ENCODE measurements around the gene MIS18BP1.
"Not testable (repeated sequence)": the region's sequence is repeated elsewhere in the genome, so short reads cannot be mapped to it uniquely, and the experiment has no call there.

Gene MIS18BP1

DNA sequence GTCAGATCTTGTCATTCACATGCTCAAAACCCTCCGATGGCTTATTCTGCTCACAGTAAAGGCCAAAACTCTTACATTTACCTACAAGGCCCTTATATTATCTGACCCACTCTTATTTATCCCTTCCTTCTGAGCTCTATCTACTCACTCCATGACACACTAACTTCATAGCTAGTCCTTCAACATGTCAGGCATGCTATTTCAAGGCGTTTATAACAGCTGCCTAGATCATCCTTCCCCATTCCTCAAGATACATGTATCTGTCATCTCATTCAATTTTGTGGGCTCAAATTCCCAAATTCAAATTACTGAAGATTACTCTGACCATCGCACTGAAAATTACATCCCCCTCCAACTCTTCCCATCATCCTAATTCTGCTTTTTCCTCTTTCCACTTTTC lies 6.9 kb downstream of the MIS18BP1 start:
- DNase-seq (ENCODE audit: low spot score) = no peak

DNA sequence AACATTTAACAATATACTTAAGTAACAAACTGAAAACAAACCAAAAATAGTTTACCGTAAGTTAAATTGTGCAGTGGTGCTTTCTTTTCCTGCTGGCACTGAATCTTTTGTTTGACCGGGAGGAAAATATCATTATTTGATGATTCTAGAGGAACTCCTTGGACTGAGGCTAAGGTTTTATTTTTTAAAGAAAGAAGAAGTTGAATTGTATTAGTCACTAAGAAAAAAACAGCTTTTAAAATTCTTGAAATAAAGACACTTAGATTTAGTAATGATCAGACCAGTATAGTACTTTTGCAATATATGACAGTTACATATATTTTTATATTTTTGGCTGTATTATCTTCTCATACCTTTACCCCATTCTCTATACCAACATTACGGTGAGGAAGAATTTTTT lies 10.3 kb downstream of the MIS18BP1 start:
- no peak for DNase-seq (ENCODE audit: low spot score)

DNA sequence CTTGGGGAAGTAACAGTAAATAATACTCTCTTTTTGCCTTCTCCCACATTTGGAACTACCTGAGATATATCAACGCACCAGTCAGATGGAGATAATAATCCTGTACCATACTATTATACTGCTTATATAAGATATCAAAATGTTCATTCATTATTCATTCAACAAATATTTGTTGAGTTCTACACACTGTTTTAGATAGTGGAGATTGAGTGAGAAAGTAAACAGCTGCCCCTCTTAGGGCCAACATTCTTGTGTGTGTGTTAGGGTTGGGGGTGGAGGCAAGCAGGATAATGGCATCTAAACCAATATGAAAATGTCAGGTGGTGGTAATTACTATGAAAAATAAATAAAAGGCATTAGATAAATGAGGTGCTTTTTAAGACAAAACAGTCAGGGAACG lies 14.0 kb downstream of the MIS18BP1 start:
- DNase-seq (ENCODE audit: low spot score) = no peak

DNA sequence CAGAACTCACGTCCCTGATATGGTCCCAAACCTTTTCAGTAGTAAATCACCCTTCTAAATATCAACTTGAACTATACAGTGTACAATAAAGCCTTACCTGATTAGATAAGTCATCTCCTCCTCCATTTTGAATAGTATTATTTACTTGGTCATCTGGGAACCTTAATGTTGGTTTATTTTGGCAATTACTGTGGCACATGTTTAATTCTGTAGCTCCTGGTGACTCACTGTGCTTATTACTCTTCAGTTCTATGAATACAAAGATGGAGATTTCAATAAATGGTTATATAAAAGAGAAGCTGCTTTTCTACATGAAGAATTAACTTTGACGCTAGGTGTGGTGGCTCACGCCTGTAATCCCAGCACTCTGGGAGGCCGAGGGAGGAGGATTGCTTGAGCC lies 25.4 kb downstream of the MIS18BP1 start:
- no peak for DNase-seq (ENCODE audit: low spot score)

DNA sequence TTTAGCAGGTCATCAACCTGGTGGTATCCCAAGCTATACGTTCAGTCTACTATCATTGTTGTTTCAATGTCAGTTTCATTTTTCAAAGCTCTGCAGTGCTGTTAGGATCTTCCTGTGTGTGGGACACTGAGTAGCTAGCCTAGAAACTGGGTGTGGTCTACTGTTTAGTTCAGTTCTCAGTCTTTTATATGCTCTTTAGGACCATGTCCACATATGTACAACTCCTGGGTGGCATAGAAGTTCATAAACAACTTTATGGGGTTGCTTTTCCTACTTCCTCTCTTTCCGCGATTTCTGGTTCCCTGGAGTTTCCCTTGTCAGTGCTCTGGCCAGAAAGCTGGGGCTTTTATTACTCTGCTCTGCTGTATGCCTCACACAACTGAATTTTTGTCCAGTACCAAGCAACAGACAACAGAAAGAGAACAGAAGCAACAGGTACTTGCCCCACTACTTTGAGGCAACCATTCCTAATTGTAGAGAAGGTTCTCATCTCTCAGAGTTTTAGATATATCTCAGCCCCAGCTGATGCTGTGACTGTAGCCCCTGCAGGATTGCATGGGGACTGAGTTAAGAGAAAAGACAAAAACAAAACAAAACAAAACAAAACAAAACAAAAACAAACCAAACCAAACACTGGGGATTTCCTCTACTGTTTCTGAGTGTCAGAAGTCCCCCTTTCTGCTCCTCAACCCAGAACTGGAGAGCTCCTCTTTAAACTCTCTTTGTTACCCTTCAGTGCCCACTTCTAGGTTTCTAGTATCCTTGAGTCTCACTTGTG lies 30.3 kb downstream of the MIS18BP1 start:
- DNase-seq (ENCODE audit: low spot score) = no peak

DNA sequence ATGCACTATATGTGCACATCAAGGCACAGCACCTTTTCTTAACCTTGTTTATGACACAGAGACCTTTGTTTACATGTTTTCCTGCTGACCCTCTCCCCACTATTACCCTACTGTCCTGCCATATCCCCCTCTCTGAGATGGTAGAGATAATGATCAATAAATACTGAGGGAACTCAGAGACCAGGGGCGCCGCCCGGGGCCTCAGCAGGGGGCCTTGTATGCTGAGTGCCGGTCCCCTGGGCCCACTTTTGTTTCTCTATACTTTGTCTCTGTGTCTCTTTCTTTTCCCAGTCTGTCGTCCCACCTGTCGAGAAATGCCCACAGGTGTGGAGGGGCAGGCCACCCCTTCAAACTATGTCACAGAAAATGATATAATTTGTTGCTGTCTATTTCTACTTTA lies 38.7 kb downstream of the MIS18BP1 start:
- not testable (repeated sequence) for DNase-seq (ENCODE audit: low spot score)

DNA sequence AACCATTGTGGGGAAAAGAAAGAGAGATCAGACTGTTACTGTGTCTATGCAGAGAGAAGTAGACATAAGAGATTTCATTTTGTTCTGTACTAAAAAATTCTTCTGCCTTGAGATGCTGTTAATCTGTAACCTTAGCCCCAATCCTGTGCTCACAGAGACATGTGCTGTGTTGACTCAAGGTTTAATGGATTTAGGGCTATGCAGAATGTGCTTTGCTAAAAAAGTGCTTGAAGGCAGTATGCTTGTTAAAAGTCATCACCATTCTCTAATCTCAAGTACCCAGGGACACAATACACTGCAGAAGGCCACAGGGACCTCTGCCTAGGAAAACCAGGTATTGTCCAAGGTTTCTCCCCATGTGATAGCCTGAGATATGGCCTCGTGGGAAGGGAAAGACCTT lies 39.3 kb downstream of the MIS18BP1 start:
- not testable (repeated sequence) for DNase-seq (ENCODE audit: low spot score)

DNA sequence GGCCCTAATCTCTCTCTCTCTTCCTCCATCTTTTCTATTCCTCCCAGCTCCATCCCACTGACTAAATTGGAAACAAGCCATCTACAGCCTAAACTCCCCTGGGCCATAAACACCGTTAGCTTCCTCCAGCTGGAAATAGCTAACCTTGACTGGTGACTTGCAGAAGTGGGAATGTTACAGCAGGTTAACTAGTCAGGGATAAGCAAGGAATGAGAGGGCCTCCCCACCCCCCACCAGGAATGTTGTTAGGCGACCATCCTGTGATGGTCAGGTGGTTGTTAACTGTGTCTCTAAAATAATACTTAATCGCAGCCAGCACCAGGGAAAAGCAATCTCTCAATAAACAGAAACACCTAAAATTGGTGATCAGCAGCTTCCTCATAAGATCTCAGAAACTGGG lies 40.8 kb downstream of the MIS18BP1 start:
- DNase-seq (ENCODE audit: low spot score) = no peak

DNA sequence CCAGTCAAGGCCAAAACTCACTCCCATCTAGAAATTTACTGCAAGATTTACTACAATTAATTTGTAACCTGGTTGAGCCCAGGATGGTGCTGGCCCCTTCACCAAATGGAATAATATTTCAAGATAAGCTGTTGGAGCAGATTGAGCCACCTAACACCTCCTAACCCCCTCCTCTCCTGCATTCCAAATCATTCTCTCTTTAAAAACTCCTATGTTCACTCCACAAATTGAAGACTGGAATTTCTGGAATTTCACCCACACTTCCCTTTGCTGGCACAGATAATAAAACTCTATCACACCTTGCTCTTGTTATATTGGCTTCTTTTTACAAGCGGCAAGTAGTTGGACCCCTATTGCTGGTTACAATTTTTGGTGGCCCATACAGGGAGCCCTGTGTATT lies 41.7 kb downstream of the MIS18BP1 start:
- no peak for DNase-seq (ENCODE audit: low spot score)

DNA sequence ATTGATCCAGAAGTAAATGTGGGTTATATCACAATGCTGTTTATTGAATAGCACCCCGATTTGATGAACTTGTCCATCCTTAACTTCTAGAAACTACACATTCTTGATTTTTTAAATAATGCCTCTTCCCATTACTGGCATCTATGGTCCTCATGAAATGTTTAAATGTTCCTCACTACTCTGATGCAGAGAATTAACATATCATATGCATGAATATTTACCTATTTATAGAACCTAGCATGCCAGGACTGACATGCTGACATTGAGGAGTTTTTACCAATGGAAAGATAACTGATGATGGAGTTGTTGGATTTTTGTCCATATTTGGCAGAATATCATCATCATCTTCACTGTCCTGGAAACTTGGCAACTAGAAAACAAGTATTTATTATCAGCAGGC lies 42.8 kb downstream of the MIS18BP1 start:
- DNase-seq (ENCODE audit: low spot score) = no peak

DNA sequence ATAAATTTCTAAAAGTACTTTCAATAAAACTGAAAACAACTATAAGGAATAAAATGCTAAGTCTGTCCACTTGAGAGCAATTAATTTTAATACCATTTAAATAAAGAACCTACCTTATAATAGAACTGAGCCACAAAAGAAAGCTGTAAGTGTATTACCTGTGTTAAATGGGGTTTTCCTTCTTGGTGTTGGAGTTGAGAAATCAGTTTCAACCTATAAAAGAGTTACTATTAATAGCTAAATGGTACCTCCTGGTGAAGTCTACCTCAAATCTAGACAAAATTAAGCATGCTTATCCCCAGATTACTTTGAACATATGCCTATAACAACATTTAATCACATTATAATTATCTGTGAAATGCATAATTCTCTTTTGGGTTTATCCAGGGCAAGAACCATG lies 48.8 kb downstream of the MIS18BP1 start:
- DNase-seq (ENCODE audit: low spot score) = no peak

DNA sequence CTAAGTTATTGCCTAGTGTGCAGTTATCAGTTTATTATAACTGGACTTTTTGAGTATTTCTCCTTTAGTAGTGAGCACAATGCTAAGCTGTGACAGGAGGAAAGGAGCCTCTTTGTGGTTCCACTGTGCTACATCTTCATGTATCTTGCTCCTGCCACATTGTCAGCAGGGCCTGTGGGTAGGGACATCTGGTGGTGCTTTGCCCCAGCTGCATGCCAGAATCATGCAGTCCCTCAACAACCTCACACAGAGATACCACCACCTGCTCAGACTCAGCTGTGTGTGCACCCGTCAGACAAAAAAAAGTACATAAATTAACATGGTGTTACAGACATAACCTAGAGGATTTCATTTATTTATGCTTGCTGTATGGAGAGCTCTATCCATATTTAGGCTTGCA lies 51.1 kb downstream of the MIS18BP1 start:
- peak; percentile 1 for DNase-seq (ENCODE audit: low spot score)

DNA sequence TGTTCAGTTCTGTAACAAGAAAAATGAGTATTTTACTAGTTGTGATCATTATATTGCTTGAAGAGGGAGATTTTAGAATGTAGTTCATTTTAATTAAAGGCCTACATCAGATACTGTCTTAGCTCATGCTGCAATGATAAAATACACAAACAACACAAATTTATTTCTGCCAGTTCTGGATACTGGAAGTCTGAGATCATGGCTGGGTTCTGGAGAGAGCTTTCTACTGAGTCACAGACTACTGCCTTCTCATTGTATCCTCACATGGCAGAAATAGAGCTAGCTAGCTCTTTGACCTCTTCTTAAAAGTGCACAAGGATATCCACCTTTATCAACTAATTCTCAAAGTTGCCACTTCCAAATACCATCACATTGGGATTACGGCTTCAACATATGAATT lies 53.8 kb downstream of the MIS18BP1 start:
- no peak for DNase-seq (ENCODE audit: low spot score)

DNA sequence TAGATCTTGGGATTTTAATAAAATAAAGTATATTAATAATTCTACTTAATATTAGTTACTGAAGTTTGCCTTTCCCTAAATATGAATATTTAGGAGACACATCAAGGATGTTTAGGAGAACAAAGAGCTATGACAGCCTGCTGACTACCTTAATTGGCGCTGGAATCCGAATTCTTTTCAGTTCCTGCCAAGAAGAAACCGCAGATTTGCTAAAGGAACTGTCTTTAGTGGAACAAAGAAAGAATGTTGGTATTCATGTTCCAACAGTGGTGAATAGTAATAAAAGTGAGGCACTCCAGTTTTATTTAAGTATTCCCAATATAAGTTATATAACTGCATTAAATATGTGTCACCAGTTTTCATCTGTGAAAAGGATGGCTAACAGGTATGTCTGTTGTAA lies 54.5 kb downstream of the MIS18BP1 start:
- no peak for DNase-seq (ENCODE audit: low spot score)

DNA sequence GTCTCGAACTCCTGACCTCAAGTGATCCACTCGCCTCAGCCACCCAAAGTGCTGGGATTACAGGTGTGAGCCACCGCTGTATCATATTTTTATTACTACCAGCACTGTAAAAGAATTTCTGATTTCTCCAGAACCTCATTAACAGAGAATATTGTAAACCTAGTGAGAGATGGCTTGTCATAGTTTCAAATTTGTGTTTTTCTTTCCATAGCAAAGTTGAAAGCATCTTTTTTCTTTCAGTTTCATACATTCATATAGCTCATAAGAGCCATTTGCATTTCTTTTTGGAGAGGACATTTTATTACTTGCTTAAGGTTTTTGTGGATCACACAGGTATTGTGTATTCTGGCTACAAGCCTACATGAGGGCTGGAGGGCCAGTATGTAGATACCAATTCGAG lies 58.0 kb downstream of the MIS18BP1 start:
- DNase-seq (ENCODE audit: low spot score) = no peak

DNA sequence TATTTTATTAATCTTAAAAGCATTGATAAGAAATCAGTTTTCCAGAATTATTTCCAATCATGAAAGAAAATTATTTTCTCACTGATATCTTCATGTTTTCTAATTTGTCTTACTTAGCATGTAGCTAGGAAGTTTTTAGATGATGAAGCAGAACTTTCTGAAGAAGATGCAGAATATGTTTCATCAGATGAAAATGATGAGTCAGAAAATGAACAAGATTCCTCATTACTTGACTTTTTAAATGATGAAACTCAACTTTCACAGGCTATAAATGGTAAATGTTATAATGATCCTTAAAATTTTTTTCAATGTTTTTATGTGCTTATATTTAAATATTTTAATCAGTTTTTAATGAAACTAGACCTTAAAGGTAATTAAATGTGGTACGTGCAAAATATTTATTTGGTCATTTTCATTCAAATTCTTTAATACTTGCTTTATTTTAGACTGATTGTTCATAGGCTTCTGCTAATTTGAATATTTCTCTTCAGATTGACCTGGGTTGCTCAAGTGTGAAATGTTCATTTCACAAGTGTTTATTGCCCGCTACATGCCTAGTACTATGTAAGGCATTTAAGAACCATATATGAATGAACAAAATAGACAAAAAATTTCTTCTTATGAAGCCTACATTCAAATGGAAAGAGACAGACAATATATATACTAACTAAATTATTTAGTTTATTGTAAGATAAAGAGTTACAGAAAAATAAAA lies 67.7 kb downstream of the MIS18BP1 start:
- DNase-seq (ENCODE audit: low spot score) = no peak

DNA sequence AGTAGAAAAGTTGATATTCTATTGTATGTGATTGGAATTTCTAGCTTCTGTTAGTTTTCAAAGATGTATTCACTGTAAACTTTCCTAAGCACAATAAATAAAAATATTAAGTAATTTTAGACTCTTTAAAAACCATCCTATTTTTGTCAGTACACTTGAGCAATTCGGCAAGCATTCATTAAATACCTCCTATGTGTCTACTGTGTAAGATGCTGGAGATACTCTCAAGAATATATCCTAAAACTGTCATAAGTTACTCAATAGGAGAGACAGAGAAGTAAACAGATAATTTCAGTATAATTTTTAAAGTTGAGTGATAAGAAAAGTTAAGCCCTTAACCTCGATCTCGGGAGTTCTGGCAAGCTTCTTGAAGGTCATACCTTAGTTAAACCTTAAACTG lies 71.2 kb downstream of the MIS18BP1 start:
- no peak for DNase-seq (ENCODE audit: low spot score)

DNA sequence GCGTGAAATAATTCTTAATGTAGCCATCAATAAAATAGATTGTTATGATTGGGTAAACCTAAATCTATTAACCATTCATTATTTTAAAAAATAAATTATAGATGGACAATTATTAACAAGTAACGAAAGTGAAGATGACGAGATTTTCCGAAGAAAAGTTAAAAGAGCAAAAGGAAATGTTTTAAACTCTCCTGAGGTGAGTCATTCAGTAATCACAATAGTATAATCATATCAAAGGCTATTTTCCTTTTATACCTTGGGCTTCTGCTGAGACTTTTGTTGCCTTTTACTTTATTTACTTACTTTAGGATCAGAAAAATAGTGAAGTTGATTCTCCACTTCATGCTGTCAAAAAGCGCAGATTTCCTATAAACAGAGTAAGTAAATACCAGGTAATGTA lies 71.7 kb downstream of the MIS18BP1 start:
- no peak for DNase-seq (ENCODE audit: low spot score)

DNA sequence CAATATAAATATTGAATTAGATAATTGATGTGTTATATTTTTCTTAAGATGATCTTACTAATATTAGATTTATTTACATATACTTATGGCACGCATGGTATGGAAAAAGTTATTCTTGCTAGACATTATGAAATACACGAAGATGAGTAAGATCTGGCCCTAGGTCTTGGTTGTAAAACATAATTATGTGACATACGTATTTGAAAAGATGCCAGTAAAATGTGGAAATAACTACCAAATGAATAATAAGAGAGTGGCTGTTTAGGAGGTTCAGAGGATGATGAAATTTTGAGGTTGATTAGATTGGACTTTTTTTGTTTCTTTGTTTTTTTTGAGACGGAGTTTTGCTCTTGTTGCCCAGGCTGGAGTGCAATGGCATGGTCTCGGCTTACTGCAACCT lies 75.9 kb downstream of the MIS18BP1 start:
- DNase-seq (ENCODE audit: low spot score) = no peak

DNA sequence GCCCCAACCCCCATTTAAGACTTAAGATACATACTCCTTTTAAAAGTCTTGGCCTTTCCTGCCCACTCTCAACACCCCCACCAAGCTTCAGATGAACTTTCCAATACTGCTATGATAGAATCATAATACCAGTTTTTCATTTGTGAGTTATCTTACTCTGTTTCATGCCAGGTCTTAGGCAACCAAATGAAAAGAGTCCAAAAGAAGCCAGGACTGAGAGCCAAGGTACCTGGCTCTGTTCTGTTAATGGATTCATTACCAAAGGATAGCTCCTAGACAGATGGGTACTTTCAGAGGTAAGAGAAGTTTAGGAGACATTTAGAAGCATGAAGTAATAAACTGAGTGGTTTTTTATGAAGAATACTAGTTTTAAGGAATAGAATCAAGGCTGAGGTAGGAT lies 83.1 kb downstream of the MIS18BP1 start:
- DNase-seq (ENCODE audit: low spot score) = no peak

DNA sequence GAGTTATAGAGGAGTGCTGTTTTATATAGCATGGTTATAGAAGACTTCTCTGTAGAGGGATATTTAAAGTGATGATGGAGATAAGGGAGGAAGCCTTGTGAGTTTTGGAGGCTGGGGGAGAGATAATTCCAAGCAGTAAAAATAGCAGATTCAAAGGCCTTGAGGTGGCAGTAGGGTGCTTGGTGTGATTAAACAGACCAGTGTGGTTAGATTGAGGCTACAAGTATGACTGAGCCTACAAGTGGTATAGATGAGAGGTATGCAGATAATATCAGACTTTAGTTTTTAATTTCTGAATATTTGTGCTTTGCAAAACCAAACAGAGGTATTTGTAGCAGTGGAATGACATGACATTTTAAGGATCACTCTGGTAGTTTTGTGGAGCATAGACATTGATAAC lies 96.9 kb downstream of the MIS18BP1 start:
- no peak for DNase-seq (ENCODE audit: low spot score)

Measured in HuH-7 (cell line).